Stimulated activated naive CD4-positive, alpha-beta T cell (primary cell): ENCODE measurements around the gene RELN.
"Not testable (repeated sequence)": the region's sequence is repeated elsewhere in the genome, so short reads cannot be mapped to it uniquely, and the experiment has no call there.

ENCODE experiments used
- DNase-seq, 6 experiments: peaks; one replicate each; lab custom pipeline; 2025; lab: John Stamatoyannopoulos, UW

Gene RELN

DNA sequence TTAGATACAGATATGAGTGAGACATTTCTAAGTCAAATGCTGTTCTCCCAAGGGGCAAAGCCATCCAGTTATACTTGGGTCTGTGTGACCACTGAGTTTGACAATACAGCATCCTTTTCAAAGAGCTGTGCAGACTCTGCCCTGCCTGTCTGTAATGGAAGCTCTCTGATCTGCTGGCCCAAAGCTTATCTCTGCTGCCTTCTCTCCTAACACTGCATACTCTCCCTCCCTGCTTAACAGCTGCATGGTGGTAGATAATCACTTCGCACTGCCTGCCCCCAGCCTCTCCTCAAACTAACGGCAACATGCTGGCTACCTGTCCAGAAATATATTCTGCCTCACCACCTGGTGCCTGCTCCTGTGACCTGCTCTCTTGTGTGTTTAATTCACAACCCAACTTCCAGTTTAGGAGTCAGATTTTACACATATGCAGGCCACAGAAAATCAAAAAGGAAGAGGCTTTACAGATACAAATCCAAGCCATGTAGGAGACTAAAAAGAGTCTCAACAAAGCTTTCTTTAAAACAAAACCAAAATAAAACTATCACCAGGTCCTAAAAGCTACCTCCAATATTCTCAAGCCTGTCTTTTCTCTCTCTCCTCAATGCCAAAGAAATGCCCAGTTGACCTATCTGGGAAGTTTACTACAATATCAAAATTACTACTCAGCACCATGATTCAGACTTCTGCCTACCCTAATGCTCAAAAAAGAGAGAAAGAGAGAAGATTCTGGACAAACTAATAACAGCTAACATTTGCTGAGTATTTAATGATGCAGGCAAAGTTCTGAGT lies 145.6 kb downstream of the RELN start:
- DNase-seq: no peak

- no peak for DNase-seq
These were observed 156.1 kb downstream of the RELN start for GRCh38 chr7:103833401-103833800.

DNA sequence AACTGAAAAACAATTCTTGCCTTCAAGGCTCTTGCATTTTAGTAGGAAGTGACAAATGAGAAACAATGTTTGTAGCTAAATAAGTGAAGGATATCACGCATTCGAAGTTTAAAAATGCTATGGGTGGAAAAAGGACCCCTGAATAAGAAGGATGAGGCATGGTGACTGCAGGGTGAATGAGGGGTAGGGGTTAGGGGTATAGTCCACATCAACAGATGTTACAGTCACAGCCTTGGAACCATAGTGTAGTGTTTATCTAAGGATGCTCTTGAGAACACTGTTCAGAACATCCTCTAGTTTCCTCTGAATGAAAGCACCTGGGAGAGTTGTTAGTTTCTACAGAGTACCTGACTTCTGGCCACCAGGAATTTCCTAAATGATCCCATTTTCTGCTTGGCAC lies 157.0 kb downstream of the RELN start:
- DNase-seq: no peak

GRCh38 chr7:103824251-103824650 lies 165.2 kb downstream of the RELN start:
- DNase-seq: no peak

DNA sequence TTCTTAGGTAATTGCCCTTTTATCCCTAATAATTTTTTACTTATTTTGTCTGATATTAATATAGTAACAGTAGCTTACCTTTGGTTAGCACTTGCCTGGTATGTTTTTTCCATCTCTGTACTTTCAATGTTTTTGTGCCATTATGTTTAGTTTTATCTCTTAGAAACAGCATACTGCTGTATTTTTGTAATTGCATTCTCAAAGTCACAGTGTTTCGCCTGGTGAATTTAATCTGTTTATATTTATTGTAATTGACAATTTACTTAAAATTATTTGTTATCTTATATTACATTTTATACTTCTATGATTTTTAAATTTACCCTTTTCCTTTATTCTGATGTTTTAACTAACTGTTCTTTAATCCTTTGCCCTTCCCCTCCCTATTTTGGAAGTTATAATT lies 166.4 kb downstream of the RELN start:
- DNase-seq: no peak

GRCh38 chr7:103821092-103821491 lies 168.4 kb downstream of the RELN start:
- DNase-seq: no peak

- not testable (repeated sequence) for DNase-seq
These were observed 173.5 kb downstream of the RELN start for GRCh38 chr7:103815972-103816371.

DNA sequence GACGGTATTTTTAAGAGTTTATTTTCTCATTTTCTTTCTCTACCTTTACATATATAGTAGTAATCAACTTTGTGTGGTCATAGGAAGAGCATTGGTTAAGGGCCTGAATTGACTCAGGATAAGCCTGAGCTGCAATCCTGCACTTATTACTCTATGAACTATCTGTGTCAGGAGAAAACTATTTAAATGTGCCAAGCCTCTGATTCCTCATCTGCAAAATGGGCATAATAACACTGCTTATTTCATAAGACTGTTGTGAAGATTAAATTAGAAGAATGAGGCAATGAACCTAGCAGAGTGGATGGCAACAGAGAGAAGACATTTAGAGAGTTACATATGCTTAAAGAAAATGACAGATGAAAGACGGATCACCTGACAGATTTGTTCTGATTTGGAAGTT lies 175.5 kb downstream of the RELN start:
- DNase-seq: no peak

- peak in 3 of 6 experiments; percentile 3 to 29 (median 21) for DNase-seq
These were observed 177.5 kb downstream of the RELN start for GRCh38 chr7:103811997-103812396.

DNA sequence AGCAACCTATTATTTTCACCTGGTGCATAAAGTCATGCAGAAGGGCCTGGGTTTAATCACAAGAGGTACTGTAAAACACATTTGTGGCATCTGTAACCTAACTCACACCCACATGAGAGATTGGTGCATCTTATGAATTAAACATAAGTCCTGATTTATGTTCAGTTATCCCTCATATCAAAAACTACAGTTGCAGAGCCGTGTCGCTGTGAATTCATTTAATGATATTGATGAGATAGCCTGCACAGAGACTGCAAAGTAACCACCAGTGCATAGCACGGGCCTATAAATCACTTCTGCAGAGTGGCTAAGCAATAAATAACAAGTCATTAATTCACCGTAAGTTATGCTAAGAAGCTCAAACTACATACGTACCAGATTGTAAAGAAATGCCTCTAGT lies 178.2 kb downstream of the RELN start:
- DNase-seq: no peak

DNA sequence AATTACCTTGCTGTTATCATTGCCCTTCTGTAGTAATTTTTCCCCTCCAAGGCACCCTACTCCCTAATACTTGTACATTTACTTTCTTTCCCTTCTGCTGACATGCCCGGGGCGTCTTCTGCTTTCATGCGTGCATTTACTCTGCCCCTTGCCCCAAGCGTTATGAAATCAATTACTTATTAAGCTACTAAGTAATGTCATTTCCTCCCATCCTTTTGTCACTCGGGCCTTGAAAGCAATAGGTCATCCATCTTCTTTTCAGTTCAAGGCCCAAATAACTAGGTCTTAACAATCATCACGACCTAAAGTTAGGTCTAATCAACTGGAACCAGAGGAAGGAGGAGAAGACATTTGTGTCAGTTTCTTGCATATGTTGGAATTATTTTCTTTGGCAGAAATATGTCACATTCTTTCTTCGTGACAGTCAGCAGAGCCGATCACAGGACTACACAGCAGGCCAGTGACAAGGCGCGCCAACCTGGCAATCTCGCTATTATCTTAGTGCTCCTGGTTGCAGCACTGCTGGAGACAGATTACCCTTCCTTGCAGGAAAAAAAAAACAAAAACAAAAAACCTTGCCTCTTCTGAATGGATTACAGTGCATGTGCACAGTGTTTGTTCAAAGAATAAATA lies 179.2 kb downstream of the RELN start:
- DNase-seq: no peak

DNA sequence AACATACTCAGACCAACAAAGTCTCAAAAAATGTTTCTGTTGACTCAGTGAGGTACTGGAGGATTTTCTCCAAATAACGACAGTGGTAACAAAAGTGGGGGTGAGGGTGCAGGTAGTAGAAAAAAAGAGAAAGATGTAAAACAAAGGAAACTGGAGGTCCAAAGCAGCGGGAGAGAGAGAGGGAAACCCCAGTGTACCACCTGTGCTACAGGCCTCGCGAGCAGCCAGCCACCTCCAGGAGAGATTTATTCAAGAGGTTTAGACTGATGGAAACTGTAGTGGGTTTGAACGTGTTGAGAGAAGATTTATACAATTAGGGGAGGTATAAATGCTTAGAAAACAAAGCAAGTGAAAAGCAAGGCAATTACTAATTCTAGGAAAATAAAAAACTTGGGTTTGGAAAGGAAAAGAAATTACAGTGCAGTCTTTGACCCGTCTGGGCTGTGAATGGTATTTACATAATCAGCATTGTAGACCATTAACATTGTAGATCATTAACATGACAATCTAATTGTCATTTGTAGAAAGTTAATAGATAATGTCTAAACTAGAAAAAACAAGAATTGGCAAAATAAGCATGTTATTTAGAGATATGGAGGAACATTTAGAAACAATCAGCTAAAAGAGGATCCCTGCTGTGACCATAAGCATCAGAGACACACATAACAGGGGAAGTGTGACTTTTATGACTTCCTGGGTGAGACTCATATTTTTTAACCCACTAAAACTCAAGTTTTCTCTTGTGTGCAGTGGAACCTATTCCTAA lies 180.0 kb downstream of the RELN start:
- no peak for DNase-seq

DNA sequence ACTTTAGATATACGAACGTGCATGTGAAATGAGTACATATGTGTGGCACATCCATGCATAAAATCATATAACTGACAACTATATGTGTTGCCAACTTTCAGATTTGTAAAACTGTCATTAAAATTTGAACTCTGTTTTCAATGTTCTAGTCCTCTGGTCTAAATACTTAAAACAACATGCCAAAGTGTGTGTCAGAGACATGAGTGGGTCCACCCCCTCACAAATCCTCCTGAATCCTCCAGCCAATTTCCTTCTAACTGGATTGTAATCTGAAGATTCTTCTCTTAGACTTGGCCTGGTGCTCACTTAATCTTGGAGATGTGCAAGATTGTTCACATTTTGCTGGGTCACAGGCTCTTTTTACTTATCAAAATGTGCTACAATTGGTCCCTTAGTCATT lies 184.1 kb downstream of the RELN start:
- DNase-seq: no peak

DNA sequence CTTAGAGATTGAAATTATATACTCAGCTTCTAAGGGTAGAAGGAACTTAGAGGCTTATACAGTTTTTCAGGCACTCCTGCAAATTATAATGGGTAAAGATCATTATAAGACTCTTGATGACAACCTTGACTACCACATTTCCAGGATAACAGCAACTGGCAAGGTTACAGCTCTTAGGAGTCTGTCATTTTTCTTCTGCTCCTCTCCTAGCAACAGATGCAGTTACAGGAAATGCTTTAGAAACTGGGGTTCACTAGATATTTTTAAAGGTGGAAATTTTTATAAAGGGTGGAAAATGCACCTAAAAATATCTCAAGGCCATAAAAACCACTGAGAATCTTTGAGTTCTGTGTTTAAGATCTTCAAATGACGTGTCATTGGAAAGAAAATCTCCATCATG lies 185.8 kb downstream of the RELN start:
- no peak for DNase-seq

GRCh38 chr7:103799298-103799697 lies 190.2 kb downstream of the RELN start:
- no peak for DNase-seq

GRCh38 chr7:103797647-103798307 lies 191.7 kb downstream of the RELN start:
- no peak for DNase-seq

GRCh38 chr7:103796327-103796962 lies 193.0 kb downstream of the RELN start:
- no peak for DNase-seq

GRCh38 chr7:103795787-103796186 lies 193.7 kb downstream of the RELN start:
- no peak for DNase-seq

DNA sequence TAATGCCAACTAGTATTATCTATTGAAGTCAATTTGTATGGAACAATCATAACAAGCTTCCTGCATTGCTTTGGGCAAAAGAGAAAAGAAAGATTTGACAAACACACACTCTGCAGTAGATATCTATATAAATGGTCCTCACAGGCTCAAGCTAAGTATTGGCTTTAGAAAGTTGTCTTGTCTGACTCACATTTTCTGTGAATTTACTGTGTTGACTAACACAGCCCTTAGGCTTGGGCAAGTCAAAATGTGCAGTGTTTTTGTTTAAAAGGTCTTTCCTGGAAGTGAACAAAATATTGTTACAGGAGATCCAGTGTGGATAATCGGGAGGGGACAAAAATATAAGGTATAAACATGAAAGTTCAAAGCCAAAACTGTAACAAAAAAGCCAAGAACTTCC lies 194.4 kb downstream of the RELN start:
- no peak for DNase-seq

DNA sequence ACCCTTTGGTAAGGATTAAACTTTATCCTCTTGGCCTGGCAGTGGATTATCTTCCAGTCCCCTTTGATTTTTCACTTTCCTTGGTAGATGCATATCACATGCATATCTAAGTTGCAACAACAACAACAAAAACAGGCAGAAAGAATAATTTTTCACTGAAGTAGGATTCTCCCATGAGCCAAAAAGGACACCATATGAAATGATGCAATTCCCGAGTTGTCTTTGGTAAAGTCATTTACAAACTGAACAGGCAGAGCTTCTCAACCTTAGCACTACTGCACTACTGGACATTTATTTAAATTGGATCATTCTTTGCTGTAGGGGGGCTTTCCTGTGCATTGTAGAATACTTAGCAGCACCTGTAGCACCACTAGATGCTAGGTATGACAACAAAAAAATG lies 195.0 kb downstream of the RELN start:
- DNase-seq: no peak

DNA sequence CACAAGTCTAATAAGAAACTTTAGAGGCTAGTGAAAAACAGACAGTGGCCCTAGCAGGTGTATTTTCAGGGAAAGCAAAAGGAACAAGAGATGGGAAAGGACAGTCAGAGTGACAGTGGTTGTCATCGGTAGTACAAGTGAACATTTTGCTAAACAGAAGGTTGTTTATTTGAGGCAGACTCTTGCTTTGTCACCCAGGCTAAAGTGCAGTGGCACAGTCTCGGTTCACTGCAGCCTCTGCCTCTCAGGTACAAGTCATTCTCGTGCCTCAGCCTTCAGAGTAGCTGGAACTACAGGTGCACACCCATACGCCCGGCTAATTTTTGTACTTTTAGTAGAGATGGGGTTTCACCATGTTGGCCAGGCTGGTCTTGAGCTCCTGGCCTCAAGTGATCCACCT lies 195.8 kb downstream of the RELN start:
- no peak for DNase-seq

- no peak for DNase-seq
These were observed 197.6 kb downstream of the RELN start for GRCh38 chr7:103791894-103792293.
